Stomach (tissue), 4 donors: ENCODE data around the gene ITGA5.

Experiments used
- CTCF ChIP-seq, 7 experiments: fragments of 450-650 bp in 4 of 7; fragments of 200-600 bp in 3 of 7; sonication (generic) in 3 of 7; IDR thresholded peaks; one replicate each; pipeline ENCODE4 v1.5.1; 2016 to 2019; ENCODE audit warnings: antibody characterized with exemption in 7 of 7, control low read depth in 2 of 7, mild to moderate bottlenecking in 1 of 7
- EP300 ChIP-seq: sonication (generic); formaldehyde crosslinking; IDR thresholded peaks from one replicate; pipeline ENCODE4 v1.6.1; 2017; ENCODE audit warnings: antibody characterized with exemption
- POLR2A ChIP-seq, 4 donors: fragments of 450-650 bp; IDR thresholded peaks; one replicate each; pipeline ENCODE4 v1.6.1; 2016; ENCODE audit warnings: antibody characterized with exemption in 4 of 4, control low read depth in 2 of 4, mild to moderate bottlenecking in 1 of 4, moderate library complexity in 1 of 4

GRCh38 chr12:54386403-54387113, 32.5 kb downstream of the ITGA5 start:
- TF ChIP-seq POLR2A (IDR thresholded peaks at IDR 0.05) = no peak
- TF ChIP-seq CTCF (IDR thresholded peaks at IDR 0.05) = no peak
- no peak for TF ChIP-seq EP300
